ENCODE measurements around the gene TEKT1.

TEKT1 gene

GRCh38 chr17:6815775-6816174, 15.8 kb downstream of the TEKT1 start:
- DNase-seq (ENCODE audit: insufficient read length, low spot score) (no peak), FAIRE-seq (peak; percentile 38)
- TF ChIP-seq POU2F2 (IDR thresholded peaks at IDR 0.05; ENCODE audit: low read depth, low read length) (no peak), POLR2AphosphoS5 (IDR thresholded peaks at IDR 0.05; ENCODE audit: low read depth, low read length) (no peak), POLR2A (IDR thresholded peaks at IDR 0.05; ENCODE audit: low read depth, low read length) (no peak), PAX5 (IDR thresholded peaks at IDR 0.05; ENCODE audit: insufficient read depth, low read length, severe bottlenecking) (no peak), SPI1 (IDR thresholded peaks at IDR 0.05; ENCODE audit: low read depth, low read length) (no peak), TAF1 (IDR thresholded peaks at IDR 0.05; ENCODE audit: low read depth, low read length) (no peak)

GRCh38 chr17:6812295-6812694, 19.2 kb downstream of the TEKT1 start:
- FAIRE-seq (no peak), DNase-seq (ENCODE audit: insufficient read length, low spot score) (no peak)
- TF ChIP-seq POLR2A (IDR thresholded peaks at IDR 0.05; ENCODE audit: low read depth, low read length) (no peak), POLR2AphosphoS5 (IDR thresholded peaks at IDR 0.05; ENCODE audit: low read depth, low read length) (no peak), PAX5 (IDR thresholded peaks at IDR 0.05; ENCODE audit: insufficient read depth, low read length, severe bottlenecking) (no peak)

GRCh38 chr17:6811510-6811909, 20.0 kb downstream of the TEKT1 start:
- no peak for FAIRE-seq
- TF ChIP-seq PAX5 (IDR thresholded peaks at IDR 0.05; ENCODE audit: insufficient read depth, low read length, severe bottlenecking) = no peak
- no peak for TF ChIP-seq POU2F2 (IDR thresholded peaks at IDR 0.05; ENCODE audit: low read depth, low read length)
- no peak for TF ChIP-seq POLR2AphosphoS5 (IDR thresholded peaks at IDR 0.05; ENCODE audit: low read depth, low read length)
- no peak for TF ChIP-seq TAF1 (IDR thresholded peaks at IDR 0.05; ENCODE audit: low read depth, low read length)
- no peak for TF ChIP-seq SPI1 (IDR thresholded peaks at IDR 0.05; ENCODE audit: low read depth, low read length)
- TF ChIP-seq POLR2A (IDR thresholded peaks at IDR 0.05; ENCODE audit: low read depth, low read length) = no peak
- no peak for DNase-seq (ENCODE audit: insufficient read length, low spot score)

GRCh38 chr17:6800422-6801027, 31.0 kb downstream of the TEKT1 start:
- no peak for FAIRE-seq
- DNase-seq (ENCODE audit: insufficient read length, low spot score) = no peak

GRCh38 chr17:6799738-6800137, 31.8 kb downstream of the TEKT1 start:
- no peak for TF ChIP-seq TAF1 (IDR thresholded peaks at IDR 0.05; ENCODE audit: low read depth, low read length)
- no peak for TF ChIP-seq POLR2A (IDR thresholded peaks at IDR 0.05; ENCODE audit: low read depth, low read length)
- TF ChIP-seq SPI1 (IDR thresholded peaks at IDR 0.05; ENCODE audit: low read depth, low read length) = no peak
- TF ChIP-seq PAX5 (IDR thresholded peaks at IDR 0.05; ENCODE audit: insufficient read depth, low read length, severe bottlenecking) = no peak
- no peak for TF ChIP-seq POU2F2 (IDR thresholded peaks at IDR 0.05; ENCODE audit: low read depth, low read length)
- TF ChIP-seq POLR2AphosphoS5 (IDR thresholded peaks at IDR 0.05; ENCODE audit: low read depth, low read length) = no peak
- DNase-seq (ENCODE audit: insufficient read length, low spot score) (no peak), FAIRE-seq (no peak)

More at GRCh38 chr17:6800422-6801027, 31.0 kb downstream of the TEKT1 start:
- TF ChIP-seq TAF1 (IDR thresholded peaks at IDR 0.05; ENCODE audit: low read depth, low read length) (no peak), SPI1 (IDR thresholded peaks at IDR 0.05; ENCODE audit: low read depth, low read length) (no peak), POLR2AphosphoS5 (IDR thresholded peaks at IDR 0.05; ENCODE audit: low read depth, low read length) (no peak)

GRCh38 chr17:6797718-6798351, 33.7 kb downstream of the TEKT1 start:
- FAIRE-seq (no peak), DNase-seq (ENCODE audit: insufficient read length, low spot score) (no peak)
- TF ChIP-seq SPI1 (IDR thresholded peaks at IDR 0.05; ENCODE audit: low read depth, low read length) = no peak
- TF ChIP-seq POLR2A (IDR thresholded peaks at IDR 0.05; ENCODE audit: low read depth, low read length) = no peak

- DNase-seq (ENCODE audit: insufficient read length, low spot score) = no peak
- no peak for FAIRE-seq
- TF ChIP-seq PAX5 (IDR thresholded peaks at IDR 0.05; ENCODE audit: insufficient read depth, low read length, severe bottlenecking) (no peak), POLR2AphosphoS5 (IDR thresholded peaks at IDR 0.05; ENCODE audit: low read depth, low read length) (no peak), POU2F2 (IDR thresholded peaks at IDR 0.05; ENCODE audit: low read depth, low read length) (no peak), SPI1 (IDR thresholded peaks at IDR 0.05; ENCODE audit: low read depth, low read length) (no peak), POLR2A (IDR thresholded peaks at IDR 0.05; ENCODE audit: low read depth, low read length) (no peak), TAF1 (IDR thresholded peaks at IDR 0.05; ENCODE audit: low read depth, low read length) (no peak)
Measured at GRCh38 chr17:6796887-6797490, 34.5 kb downstream of the TEKT1 start.

- DNase-seq (ENCODE audit: insufficient read length, low spot score) (no peak), FAIRE-seq (no peak)
- no peak for TF ChIP-seq POLR2A (IDR thresholded peaks at IDR 0.05; ENCODE audit: low read depth, low read length)
- TF ChIP-seq PAX5 (IDR thresholded peaks at IDR 0.05; ENCODE audit: insufficient read depth, low read length, severe bottlenecking) = no peak
- no peak for TF ChIP-seq POU2F2 (IDR thresholded peaks at IDR 0.05; ENCODE audit: low read depth, low read length)
- TF ChIP-seq POLR2AphosphoS5 (IDR thresholded peaks at IDR 0.05; ENCODE audit: low read depth, low read length) = no peak
- TF ChIP-seq TAF1 (IDR thresholded peaks at IDR 0.05; ENCODE audit: low read depth, low read length) = no peak
- no peak for TF ChIP-seq SPI1 (IDR thresholded peaks at IDR 0.05; ENCODE audit: low read depth, low read length)
Measured at GRCh38 chr17:6796017-6796886, 35.3 kb downstream of the TEKT1 start.

- TF ChIP-seq POLR2A (IDR thresholded peaks at IDR 0.05; ENCODE audit: low read depth, low read length) (no peak), POLR2AphosphoS5 (IDR thresholded peaks at IDR 0.05; ENCODE audit: low read depth, low read length) (no peak), SPI1 (IDR thresholded peaks at IDR 0.05; ENCODE audit: low read depth, low read length) (no peak), TAF1 (IDR thresholded peaks at IDR 0.05; ENCODE audit: low read depth, low read length) (no peak), PAX5 (IDR thresholded peaks at IDR 0.05; ENCODE audit: insufficient read depth, low read length, severe bottlenecking) (no peak), POU2F2 (IDR thresholded peaks at IDR 0.05; ENCODE audit: low read depth, low read length) (no peak)
- FAIRE-seq = no peak
- DNase-seq (ENCODE audit: insufficient read length, low spot score) = no peak
Measured at GRCh38 chr17:6793748-6794493, 37.6 kb downstream of the TEKT1 start.

All from GM12891 (cell line).